Suprapubic skin (tissue), 4 donors: ENCODE results near the gene TMEM256.

ENCODE experiments used
- EP300 ChIP-seq: sonication (generic); formaldehyde crosslinking; IDR thresholded peaks from one replicate; pipeline ENCODE4 v1.6.1; 2017; ENCODE audit warnings: antibody characterized with exemption
- POLR2A ChIP-seq, 2 donors: fragments of 450-650 bp; IDR thresholded peaks; one replicate each; pipeline ENCODE4 v1.6.1; 2017; ENCODE audit warnings: antibody characterized with exemption in 2 of 2, mild to moderate bottlenecking in 2 of 2, moderate library complexity in 2 of 2
- POLR2AphosphoS5 ChIP-seq, 3 donors: sonication (generic); formaldehyde crosslinking; IDR thresholded peaks; one replicate each; pipeline ENCODE4 v1.6.1; 2017; ENCODE audit warnings: antibody characterized with exemption in 3 of 3
- TF ChIP-seq, protein P1 (sequence below), 2 donors: fragments of 200-600 bp in 1 of 2; fragments of 450-650 bp in 1 of 2; sonication (generic) in 1 of 2; IDR thresholded peaks; one replicate each; pipeline ENCODE4 v1.5.1; 2016 to 2019; ENCODE audit warnings: antibody characterized with exemption in 2 of 2, mild to moderate bottlenecking in 1 of 2, moderate library complexity in 1 of 2

DNA sequence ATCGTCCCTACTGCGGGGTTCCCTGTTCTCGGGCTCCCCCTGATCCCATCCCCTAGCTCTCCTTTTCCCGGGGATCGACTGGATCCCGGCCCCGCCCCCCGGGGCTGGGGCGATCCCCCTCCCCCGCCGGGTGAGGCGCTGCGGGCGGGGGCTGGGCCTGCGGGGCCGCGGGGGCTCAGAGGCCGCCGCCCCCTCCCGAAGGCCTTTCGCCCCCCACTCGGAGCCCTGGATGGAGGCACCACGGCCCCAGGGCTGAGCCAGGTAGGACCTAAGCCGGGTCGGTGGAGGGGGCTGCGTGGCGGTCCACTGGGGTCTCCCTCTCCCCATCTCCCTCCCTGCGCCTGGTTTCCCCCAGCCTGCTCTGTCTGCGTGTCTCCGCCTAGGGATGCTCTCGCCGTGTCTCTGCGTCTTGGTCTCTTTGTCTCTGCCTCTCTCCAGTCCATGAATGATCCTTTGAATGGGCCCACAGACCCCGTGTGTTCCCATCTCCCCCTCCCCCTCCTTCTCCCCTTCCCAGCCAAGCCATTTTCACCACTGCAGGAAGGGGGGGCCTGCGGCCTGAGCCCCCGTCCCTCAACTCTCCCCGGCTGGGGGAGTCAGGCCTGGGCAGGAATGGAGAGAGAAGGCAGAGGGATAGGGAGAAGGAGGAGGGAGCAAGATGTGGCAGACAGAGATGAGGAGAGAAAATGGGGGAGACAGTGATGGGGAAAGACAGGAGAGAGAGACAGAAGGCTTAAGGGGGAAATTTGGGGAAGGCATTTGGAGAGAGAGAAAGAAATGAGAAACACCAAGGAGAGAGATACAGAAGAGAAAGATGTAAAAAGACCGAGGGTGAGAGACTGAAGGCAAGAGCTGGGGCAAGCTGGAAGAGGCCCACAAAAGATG, 1.7 kb upstream of the TMEM256 start:
- TF ChIP-seq POLR2A (IDR thresholded peaks at IDR 0.05) (no peak), POLR2AphosphoS5 (IDR thresholded peaks at IDR 0.05) (no peak), EP300 (no peak)
- TF ChIP-seq, protein P1, sequence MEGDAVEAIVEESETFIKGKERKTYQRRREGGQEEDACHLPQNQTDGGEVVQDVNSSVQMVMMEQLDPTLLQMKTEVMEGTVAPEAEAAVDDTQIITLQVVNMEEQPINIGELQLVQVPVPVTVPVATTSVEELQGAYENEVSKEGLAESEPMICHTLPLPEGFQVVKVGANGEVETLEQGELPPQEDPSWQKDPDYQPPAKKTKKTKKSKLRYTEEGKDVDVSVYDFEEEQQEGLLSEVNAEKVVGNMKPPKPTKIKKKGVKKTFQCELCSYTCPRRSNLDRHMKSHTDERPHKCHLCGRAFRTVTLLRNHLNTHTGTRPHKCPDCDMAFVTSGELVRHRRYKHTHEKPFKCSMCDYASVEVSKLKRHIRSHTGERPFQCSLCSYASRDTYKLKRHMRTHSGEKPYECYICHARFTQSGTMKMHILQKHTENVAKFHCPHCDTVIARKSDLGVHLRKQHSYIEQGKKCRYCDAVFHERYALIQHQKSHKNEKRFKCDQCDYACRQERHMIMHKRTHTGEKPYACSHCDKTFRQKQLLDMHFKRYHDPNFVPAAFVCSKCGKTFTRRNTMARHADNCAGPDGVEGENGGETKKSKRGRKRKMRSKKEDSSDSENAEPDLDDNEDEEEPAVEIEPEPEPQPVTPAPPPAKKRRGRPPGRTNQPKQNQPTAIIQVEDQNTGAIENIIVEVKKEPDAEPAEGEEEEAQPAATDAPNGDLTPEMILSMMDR (IDR thresholded peaks at IDR 0.05), result no peak
